B cell (primary cell): Measurements from ENCODE around the gene NEDD4. TPM values are rescaled to one million over a fixed set of nuclear protein-coding genes. Genes with fewer than 3 reads are reported as not detected.
"Not testable (repeated sequence)": the region's sequence is repeated elsewhere in the genome, so short reads cannot be mapped to it uniquely, and the experiment has no call there.

Experiments used
- ATAC-seq: fragments of 200-7000 bp; cut with Tn5 transposase; one replicate; pipeline ENCODE4 v1.10.0; 2021; ENCODE audit warnings: low read depth, mild to moderate bottlenecking, moderate number of reproducible peaks, moderate library complexity
- CTCF ChIA-PET: fragments of 350-600 bp; sonication (Branson Sonifier 250); formaldehyde crosslinking; loops from one replicate; lab custom pipeline; 2021; ENCODE audit warnings: antibody characterized with exemption, inconsistent platforms; lab: Charles Lee
- POLR2A ChIA-PET: fragments of 350-600 bp; sonication (Branson Sonifier 250); formaldehyde crosslinking; loops from one replicate; lab custom pipeline; 2021; ENCODE audit warnings: antibody characterized with exemption; lab: Charles Lee
- DNase-seq: peaks from one replicate; pipeline ENCODE4 v3.0.0; 2013
- H2AFZ ChIP-seq: 2 replicates; pipeline ENCODE4 v1.6.1; 2012; ENCODE audit warnings: mild to moderate bottlenecking, low read depth, low read length; ENCODE audit not compliant: insufficient read depth, poor library complexity, severe bottlenecking
- H3K27ac ChIP-seq, 2 donors: 1 replicate in 1 of 2; 2 replicates in 1 of 2; pipeline ENCODE4 v1.5.1; 2012 to 2013; ENCODE audit warnings: low read length in 2 of 2, mild to moderate bottlenecking in 2 of 2, moderate library complexity in 1 of 2
- H3K27me3 ChIP-seq, 4 experiments: fragments of 200-600 bp in 1 of 4; sonication (generic) in 1 of 4; replicated peaks in 1 of 4; 1 replicate in 2 of 4; 2 replicates in 2 of 4; pipeline versions ENCODE4 v1.6.1 to v1.7.0; 2013 to 2016; ENCODE audit warnings: low read length in 3 of 4, mild to moderate bottlenecking in 2 of 4, mixed read lengths in 1 of 4, moderate library complexity in 1 of 4; ENCODE audit not compliant: insufficient read depth in 4 of 4, control insufficient read depth in 3 of 4; ENCODE audit errors: control extremely low read depth in 1 of 4
- H3K36me3 ChIP-seq, 2 experiments: replicated peaks in 1 of 2; 1 replicate in 1 of 2; 2 replicates in 1 of 2; pipeline versions ENCODE4 v1.6.1 to v1.7.1; 2013; ENCODE audit warnings: low read length in 1 of 2; ENCODE audit not compliant: insufficient read depth in 2 of 2, control insufficient read depth in 1 of 2; ENCODE audit errors: control extremely low read depth in 1 of 2, extremely low read depth in 1 of 2
- H3K4me1 ChIP-seq, 2 donors: fragments of 200-600 bp in 1 of 2; sonication (generic) in 1 of 2; 1 replicate in 1 of 2; 2 replicates in 1 of 2; pipeline versions ENCODE4 v1.5.1 to v1.6.1; 2013 to 2017; ENCODE audit warnings: low read length in 2 of 2; ENCODE audit not compliant: control insufficient read depth in 2 of 2, insufficient read depth in 2 of 2
- H3K4me2 ChIP-seq: replicated peaks from 2 replicates; pipeline ENCODE3; 2012; ENCODE audit warnings: mild to moderate bottlenecking, low read depth, low read length; ENCODE audit not compliant: poor library complexity, severe bottlenecking
- H3K4me3 ChIP-seq, 5 experiments: fragments of 200-600 bp in 1 of 5; sonication (generic) in 1 of 5; 1 replicate in 3 of 5; 2 replicates in 2 of 5; pipeline versions ENCODE4 v1.5.1 to v1.7.0; 2011 to 2016; ENCODE audit warnings: low read length in 4 of 5, mild to moderate bottlenecking in 4 of 5, low read depth in 2 of 5, control low read depth in 1 of 5, moderate library complexity in 1 of 5; ENCODE audit not compliant: insufficient read depth in 1 of 5; ENCODE audit errors: control extremely low read depth in 1 of 5, extremely low read depth in 1 of 5
- H3K79me2 ChIP-seq: fragments of 200-600 bp; sonication (generic); one replicate; pipeline ENCODE4 v1.6.0; 2016; ENCODE audit warnings: low read length; ENCODE audit not compliant: control insufficient read depth, insufficient read depth
- H3K9ac ChIP-seq: fragments of 200-600 bp; sonication (generic); 2 replicates; pipeline ENCODE4 v1.6.1; 2017; ENCODE audit warnings: mild to moderate bottlenecking, low read length, moderate library complexity
- H3K9me3 ChIP-seq, 3 donors: one replicate each; pipeline versions ENCODE4 v1.6.1 to v1.7.1; 2013; ENCODE audit warnings: low read length in 2 of 3; ENCODE audit not compliant: control insufficient read depth in 2 of 3, insufficient read depth in 1 of 3; ENCODE audit errors: control extremely low read depth in 1 of 3
- H4K20me1 ChIP-seq: 2 replicates; pipeline ENCODE4 v1.6.0; 2012; ENCODE audit warnings: mild to moderate bottlenecking, low read length; ENCODE audit not compliant: insufficient read depth, control insufficient read depth, poor library complexity, severe bottlenecking
- H3K27ac Mint-ChIP-seq: one replicate; pipeline ENCODE4 v1.8.0; 2021; ENCODE audit warnings: mixed read lengths
- H3K27me3 Mint-ChIP-seq: one replicate; pipeline ENCODE4 v1.8.0; 2021; ENCODE audit warnings: mixed read lengths
- H3K4me1 Mint-ChIP-seq: one replicate; pipeline ENCODE4 v1.8.0; 2021; ENCODE audit warnings: mixed read lengths
- H3K4me3 Mint-ChIP-seq: one replicate; pipeline ENCODE4 v1.8.0; 2021; ENCODE audit warnings: mixed read lengths
- H3K9me3 Mint-ChIP-seq: one replicate; pipeline ENCODE4 v1.8.0; 2022; ENCODE audit warnings: mixed read lengths; ENCODE audit not compliant: insufficient read depth
- EZH2 ChIP-seq: IDR thresholded peaks from 2 replicates; pipeline ENCODE4 v1.6.1; 2012; ENCODE audit warnings: borderline replicate concordance, low read depth, mild to moderate bottlenecking, moderate library complexity, low read length; ENCODE audit not compliant: insufficient read depth, poor library complexity, severe bottlenecking
- WGBS: methylation state at CpG from one replicate; pipeline ENCODE4 v1.1.5; 2013; ENCODE audit warnings: missing lambda C conversion rate; ENCODE audit not compliant: insufficient coverage; 5-methylcytosine and 5-hydroxymethylcytosine counted together
- intact Hi-C: fragments of 100-400 bp; cut with micrococcal nuclease; formaldehyde crosslinking; loops from one replicate; pipeline ENCODE4 v1.10.0; 2022
- polyA plus RNA-seq: library from polyadenylated mRNA; depleted of rRNA; stranded (reverse); fragments of >200 nt; gene quantifications from 2 replicates; pipeline ENCODE4 v1.2.3, GENCODE V29; 2012
- total RNA-seq, 2 donors: library from RNA; stranded (reverse); fragments of 120-200 nt in 1 of 2; gene quantifications; 1 replicate in 1 of 2; 2 replicates in 1 of 2; pipeline versions ENCODE4 v1.2.3 to v1.2.4, GENCODE V29; 2013 to 2022
- TF ChIP-seq, protein P1 (sequence below): fragments of 200-600 bp; IDR thresholded peaks from one replicate; pipeline ENCODE4 v1.8.0; 2022; ENCODE audit warnings: antibody characterized with exemption, mild to moderate bottlenecking

NEDD4 gene
- total and polyA plus RNA-seq, 2 donors (not counting 1 experiment from before 2014, with no cell fraction given), result 0.03 to 2.3 TPM

DNA sequence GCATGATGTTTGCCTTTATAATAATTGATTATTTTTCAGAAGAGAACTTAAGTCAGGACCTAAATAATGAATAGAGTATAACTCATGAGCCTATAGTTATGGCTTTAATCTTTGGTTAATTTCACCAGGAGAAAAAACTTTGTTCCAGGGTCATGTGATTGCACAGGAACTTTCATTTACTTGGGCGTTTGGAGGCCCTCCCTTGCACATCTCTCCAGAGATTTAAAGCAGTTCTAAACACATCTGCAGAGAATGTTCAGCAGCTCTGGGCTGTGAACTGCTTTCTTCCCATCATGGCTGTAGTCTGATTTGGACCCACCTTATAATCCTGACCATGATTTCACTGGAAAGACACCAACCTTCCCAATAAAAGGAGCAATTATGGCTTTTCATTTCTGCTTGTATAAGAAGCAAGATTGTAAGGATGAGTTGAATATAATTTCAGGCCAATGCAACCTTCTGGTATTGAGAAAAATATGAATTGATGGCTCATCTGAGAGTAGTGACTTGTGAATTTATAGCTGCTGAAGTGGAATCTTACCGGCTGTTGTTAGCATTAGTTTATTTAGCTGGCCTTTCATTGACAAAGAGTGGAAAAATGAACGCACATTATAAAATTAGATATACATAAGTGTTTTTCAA lies 169.6 kb downstream of the NEDD4 start:
- Histone ChIP-seq H3K9ac (no peak overlapping the region), H3K4me3 (no peak overlapping the region), H3K27me3 (no peaks in the 10 kb centered on the region), H3K4me2 (no peak overlapping the region), H3K36me3 (no peaks in the 10 kb centered on the region), H4K20me1 (no peaks in the 10 kb centered on the region), H3K4me1 (no peaks in the 10 kb centered on the region), H3K27ac (no peak overlapping the region), H2AFZ (no peak overlapping the region), H3K9me3 (no peaks in the 10 kb centered on the region), H3K79me2 (no peaks in the 10 kb centered on the region)
- WGBS, result 0% methylated on average over 1 of the region's 3 CpGs
- ATAC-seq (no peak), DNase-seq (no peak)
- no peak overlapping the region for H3K27ac Mint-ChIP-seq
- intact Hi-C loops, result no loop called here
- H3K4me3 Mint-ChIP-seq, result no peak overlapping the region
- peaks cover 8% of the 10 kb centered on the region for H3K27me3 Mint-ChIP-seq
- no peak for TF ChIP-seq EZH2
- ChIA-PET POLR2A (no interaction called here), CTCF (no interaction called here)
- H3K9me3 Mint-ChIP-seq, result peaks cover 2% of the 10 kb centered on the region
- H3K4me1 Mint-ChIP-seq, result no peaks in the 10 kb centered on the region

DNA sequence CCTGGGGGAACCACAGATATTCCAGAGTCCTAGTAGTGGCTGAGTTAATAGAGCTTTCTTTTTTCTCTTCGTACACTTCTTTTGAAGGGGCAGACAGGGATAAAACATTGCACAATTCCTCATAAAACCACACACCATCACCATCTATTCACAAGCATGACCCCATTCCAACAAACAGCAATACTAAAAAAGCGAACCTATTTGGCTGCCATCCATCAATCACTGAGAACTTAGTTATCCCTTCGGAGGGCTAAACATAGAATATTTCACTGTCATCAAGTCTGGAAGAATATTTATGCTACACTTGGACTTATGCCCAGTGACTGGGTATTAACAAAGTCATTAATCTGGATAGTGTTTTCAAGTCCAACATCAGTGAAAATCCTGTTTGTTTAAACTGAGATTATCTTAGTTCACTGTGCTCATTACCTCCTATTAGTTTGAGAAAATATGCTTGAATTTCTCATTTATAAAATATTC lies 170.2 kb downstream of the NEDD4 start:
- CTCF ChIA-PET, result no interaction called here
- Histone ChIP-seq H3K9ac (no peak overlapping the region), H3K4me2 (no peak overlapping the region), H3K9me3 (no peaks in the 10 kb centered on the region), H3K4me1 (no peaks in the 10 kb centered on the region), H4K20me1 (no peaks in the 10 kb centered on the region), H3K27ac (no peak overlapping the region), H3K36me3 (no peaks in the 10 kb centered on the region), H3K27me3 (no peaks in the 10 kb centered on the region), H3K4me3 (no peak overlapping the region), H3K79me2 (no peaks in the 10 kb centered on the region), H2AFZ (no peak overlapping the region)
- H3K27ac Mint-ChIP-seq, result no peak overlapping the region
- H3K4me3 Mint-ChIP-seq, result no peak overlapping the region
- POLR2A ChIA-PET, result no interaction called here
- ATAC-seq (no peak), DNase-seq (no peak)
- H3K4me1 Mint-ChIP-seq, result no peaks in the 10 kb centered on the region
- peaks cover 8% of the 10 kb centered on the region for H3K27me3 Mint-ChIP-seq
- H3K9me3 Mint-ChIP-seq, result peaks cover 2% of the 10 kb centered on the region
- intact Hi-C loops, result no loop called here
- TF ChIP-seq EZH2, result no peak
- TF ChIP-seq, protein P1, sequence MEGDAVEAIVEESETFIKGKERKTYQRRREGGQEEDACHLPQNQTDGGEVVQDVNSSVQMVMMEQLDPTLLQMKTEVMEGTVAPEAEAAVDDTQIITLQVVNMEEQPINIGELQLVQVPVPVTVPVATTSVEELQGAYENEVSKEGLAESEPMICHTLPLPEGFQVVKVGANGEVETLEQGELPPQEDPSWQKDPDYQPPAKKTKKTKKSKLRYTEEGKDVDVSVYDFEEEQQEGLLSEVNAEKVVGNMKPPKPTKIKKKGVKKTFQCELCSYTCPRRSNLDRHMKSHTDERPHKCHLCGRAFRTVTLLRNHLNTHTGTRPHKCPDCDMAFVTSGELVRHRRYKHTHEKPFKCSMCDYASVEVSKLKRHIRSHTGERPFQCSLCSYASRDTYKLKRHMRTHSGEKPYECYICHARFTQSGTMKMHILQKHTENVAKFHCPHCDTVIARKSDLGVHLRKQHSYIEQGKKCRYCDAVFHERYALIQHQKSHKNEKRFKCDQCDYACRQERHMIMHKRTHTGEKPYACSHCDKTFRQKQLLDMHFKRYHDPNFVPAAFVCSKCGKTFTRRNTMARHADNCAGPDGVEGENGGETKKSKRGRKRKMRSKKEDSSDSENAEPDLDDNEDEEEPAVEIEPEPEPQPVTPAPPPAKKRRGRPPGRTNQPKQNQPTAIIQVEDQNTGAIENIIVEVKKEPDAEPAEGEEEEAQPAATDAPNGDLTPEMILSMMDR, result no peak
- WGBS, result 77% methylated on average over 2 of the region's 3 CpGs

DNA sequence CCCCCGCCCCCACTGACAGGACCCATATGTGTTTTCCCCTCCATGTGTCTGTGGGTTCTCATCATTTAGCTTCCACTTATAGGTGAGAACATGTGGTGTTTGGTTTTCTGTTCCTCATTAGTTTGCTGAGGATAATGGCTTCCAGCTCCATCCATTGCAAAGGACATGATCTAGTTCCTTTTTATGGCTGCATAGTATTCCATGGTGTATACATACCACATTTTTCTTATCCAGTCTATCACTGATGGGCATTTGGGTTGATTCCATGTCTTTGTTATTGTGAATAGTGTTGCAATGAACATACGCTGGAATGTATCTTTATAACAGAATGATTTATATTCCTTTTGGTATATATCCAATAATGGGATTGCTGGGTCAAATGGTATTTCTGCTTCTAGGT lies 171.7 kb downstream of the NEDD4 start:
- H3K27me3 Mint-ChIP-seq, H4K20me1 ChIP-seq, H2AFZ ChIP-seq, DNase-seq, H3K4me2 ChIP-seq, ATAC-seq, H3K27me3 ChIP-seq, H3K9ac ChIP-seq, H3K27ac Mint-ChIP-seq, H3K4me1 ChIP-seq, CTCF ChIA-PET, H3K9me3 Mint-ChIP-seq, H3K4me1 Mint-ChIP-seq, H3K9me3 ChIP-seq, POLR2A ChIA-PET, H3K79me2 ChIP-seq, intact Hi-C loops, H3K4me3 Mint-ChIP-seq, H3K27ac ChIP-seq, H3K4me3 ChIP-seq, H3K36me3 ChIP-seq: not testable (repeated sequence)
- WGBS, result no CpG with 5 or more reads among the region's 2 CpGs
